Measurements from ENCODE around the gene EHMT1.

The EHMT1 gene

GRCh38 chr9:137583347-137583746 lies 35.5 kb upstream of the EHMT1 start:
- H3K4me3 ChIP-seq (ENCODE audit: low read length): no peak overlapping the region
- DNase-seq (ENCODE audit: low read depth): no peak
- TF ChIP-seq, protein P1, sequence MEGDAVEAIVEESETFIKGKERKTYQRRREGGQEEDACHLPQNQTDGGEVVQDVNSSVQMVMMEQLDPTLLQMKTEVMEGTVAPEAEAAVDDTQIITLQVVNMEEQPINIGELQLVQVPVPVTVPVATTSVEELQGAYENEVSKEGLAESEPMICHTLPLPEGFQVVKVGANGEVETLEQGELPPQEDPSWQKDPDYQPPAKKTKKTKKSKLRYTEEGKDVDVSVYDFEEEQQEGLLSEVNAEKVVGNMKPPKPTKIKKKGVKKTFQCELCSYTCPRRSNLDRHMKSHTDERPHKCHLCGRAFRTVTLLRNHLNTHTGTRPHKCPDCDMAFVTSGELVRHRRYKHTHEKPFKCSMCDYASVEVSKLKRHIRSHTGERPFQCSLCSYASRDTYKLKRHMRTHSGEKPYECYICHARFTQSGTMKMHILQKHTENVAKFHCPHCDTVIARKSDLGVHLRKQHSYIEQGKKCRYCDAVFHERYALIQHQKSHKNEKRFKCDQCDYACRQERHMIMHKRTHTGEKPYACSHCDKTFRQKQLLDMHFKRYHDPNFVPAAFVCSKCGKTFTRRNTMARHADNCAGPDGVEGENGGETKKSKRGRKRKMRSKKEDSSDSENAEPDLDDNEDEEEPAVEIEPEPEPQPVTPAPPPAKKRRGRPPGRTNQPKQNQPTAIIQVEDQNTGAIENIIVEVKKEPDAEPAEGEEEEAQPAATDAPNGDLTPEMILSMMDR (conservative IDR thresholded peaks at IDR 0.05; ENCODE audit: low read length): no peak

DNA sequence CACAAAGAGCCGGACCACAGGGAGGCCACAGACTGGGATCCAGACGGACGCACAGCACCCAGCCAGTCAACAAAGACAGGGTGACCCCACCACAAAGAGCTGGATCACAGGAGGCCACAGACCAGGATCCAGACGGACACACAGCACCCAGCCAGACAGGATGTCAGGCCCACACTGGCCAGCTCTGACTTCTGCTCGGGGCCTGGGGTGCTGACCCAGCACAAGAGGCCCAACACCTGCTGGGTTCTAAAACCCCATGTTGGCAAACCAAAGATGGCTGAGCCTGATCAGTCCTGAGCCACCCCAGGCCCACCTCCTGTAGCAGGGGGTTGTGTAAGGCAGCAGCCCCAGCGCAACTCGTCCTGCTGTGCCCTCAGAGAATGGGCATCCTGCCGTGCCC lies 34.8 kb upstream of the EHMT1 start:
- no peak for DNase-seq (ENCODE audit: low read depth)
- H3K4me3 ChIP-seq (ENCODE audit: low read length): no peak overlapping the region
- TF ChIP-seq, protein P1 (conservative IDR thresholded peaks at IDR 0.05; ENCODE audit: low read length): no peak

- DNase-seq (ENCODE audit: low read depth): no peak
- TF ChIP-seq, protein P1 (conservative IDR thresholded peaks at IDR 0.05; ENCODE audit: low read length): no peak
These were observed 32.0 kb upstream of the EHMT1 start for GRCh38 chr9:137586854-137587253.

DNA sequence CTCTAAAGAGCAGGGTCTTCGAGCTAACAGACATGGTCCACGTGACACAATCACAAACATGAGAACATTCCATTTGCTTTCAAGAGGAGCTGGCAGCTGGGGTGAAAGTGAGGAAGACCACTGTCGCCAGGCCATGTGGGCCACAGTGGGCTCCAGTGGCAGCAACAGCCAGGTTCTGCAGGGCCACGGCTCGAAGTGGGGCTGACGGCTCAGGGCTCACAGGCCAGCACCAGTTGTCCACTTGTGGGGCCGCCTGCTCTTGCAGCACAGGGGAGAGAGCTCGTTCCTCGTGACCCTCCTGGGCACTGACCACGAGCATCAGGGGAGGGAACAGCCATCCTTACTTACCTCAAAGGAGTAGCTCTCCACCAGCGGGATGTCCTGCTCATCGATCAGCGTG lies 30.5 kb upstream of the EHMT1 start:
- DNase-seq (ENCODE audit: low read depth): no peak
- no peak overlapping the region for H3K4me3 ChIP-seq (ENCODE audit: low read length)
- TF ChIP-seq, protein P1 (conservative IDR thresholded peaks at IDR 0.05; ENCODE audit: low read length): no peak

More at GRCh38 chr9:137586854-137587253, 32.0 kb upstream of the EHMT1 start:
- no peak overlapping the region for H3K4me3 ChIP-seq (ENCODE audit: low read length)

DNA sequence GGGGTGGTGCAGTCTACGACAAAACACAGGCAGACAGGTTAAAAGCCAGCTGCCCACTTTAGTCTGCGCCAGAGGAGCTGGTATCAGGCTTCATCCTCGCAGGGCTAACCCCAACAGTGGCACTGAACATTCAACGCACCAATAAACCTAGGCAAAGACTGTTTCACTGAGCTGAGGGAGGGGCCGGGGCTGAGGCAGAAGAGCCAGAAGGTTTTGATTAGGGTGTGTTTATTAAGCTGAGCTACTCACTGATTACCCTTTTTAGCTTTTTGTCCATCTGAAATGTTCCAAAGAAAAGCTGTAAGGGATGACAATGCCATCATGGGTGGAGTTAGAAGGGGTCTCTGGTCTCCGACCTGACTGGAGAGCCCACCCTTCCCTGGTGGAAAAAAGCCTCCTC lies 29.9 kb upstream of the EHMT1 start:
- H3K4me3 ChIP-seq (ENCODE audit: low read length): peak overlapping the region; percentile 71
- no peak for DNase-seq (ENCODE audit: low read depth)
- TF ChIP-seq, protein P1 (conservative IDR thresholded peaks at IDR 0.05; ENCODE audit: low read length): no peak

- no peak for DNase-seq (ENCODE audit: low read depth)
These were observed 29.2 kb upstream of the EHMT1 start for GRCh38 chr9:137589441-137590122.

GRCh38 chr9:137590123-137590468 lies 28.7 kb upstream of the EHMT1 start:
- TF ChIP-seq, protein P1 (conservative IDR thresholded peaks at IDR 0.05; ENCODE audit: low read length): no peak
- peak overlapping the region; percentile 71 for H3K4me3 ChIP-seq (ENCODE audit: low read length)
- no peak for DNase-seq (ENCODE audit: low read depth)

More at GRCh38 chr9:137589441-137590122, 29.2 kb upstream of the EHMT1 start:
- TF ChIP-seq, protein P1 (conservative IDR thresholded peaks at IDR 0.05; ENCODE audit: low read length): no peak
- H3K4me3 ChIP-seq (ENCODE audit: low read length): peak overlapping the region; percentile 71
